Dendritic cell treated with granulocyte-macrophage colony-stimulating factor and Interleukin-4, amounts not matched to agents 40 ng/mL and 50 ng/mL, for 4 days (primary cell): ENCODE data around the gene ZNF222.

Experiments used
- H3K27ac Mint-ChIP-seq: one replicate; pipeline ENCODE4 v1.8.0; 2022; ENCODE audit warnings: mild to moderate bottlenecking, mixed read lengths
- H3K27me3 Mint-ChIP-seq: one replicate; pipeline ENCODE4 v1.8.0; 2022; ENCODE audit warnings: mild to moderate bottlenecking, mixed read lengths
- H3K36me3 Mint-ChIP-seq: one replicate; pipeline ENCODE4 v1.8.0; 2022; ENCODE audit warnings: low read depth, mixed read lengths
- H3K4me1 Mint-ChIP-seq: one replicate; pipeline ENCODE4 v1.8.0; 2022; ENCODE audit warnings: low read depth, mixed read lengths
- H3K4me3 Mint-ChIP-seq: one replicate; pipeline ENCODE4 v1.8.0; 2022; ENCODE audit warnings: mild to moderate bottlenecking, moderate library complexity, mixed read lengths
- H3K9me3 Mint-ChIP-seq: one replicate; pipeline ENCODE4 v1.8.0; 2022; ENCODE audit warnings: mixed read lengths
- intact Hi-C: fragments of 100-400 bp; cut with micrococcal nuclease; formaldehyde crosslinking; loops from one replicate; pipeline ENCODE4 v1.15.0; 2022

The ZNF222 gene

GRCh38 chr19:44019498-44019897, 5.7 kb upstream of the ZNF222 start:
- peaks cover 91% of the 10 kb centered on the region for H3K9me3 Mint-ChIP-seq
- peaks cover 1% of the 10 kb centered on the region for H3K36me3 Mint-ChIP-seq
- peaks cover under 1% of the 10 kb centered on the region for H3K4me1 Mint-ChIP-seq
- H3K27ac Mint-ChIP-seq: no peak overlapping the region
- intact Hi-C loops: no loop called here
- H3K27me3 Mint-ChIP-seq: peaks cover 2% of the 10 kb centered on the region
- no peak overlapping the region for H3K4me3 Mint-ChIP-seq

- Mint-ChIP-seq H3K4me3 (no peak overlapping the region), H3K27me3 (peaks cover 2% of the 10 kb centered on the region), H3K36me3 (peaks cover 16% of the 10 kb centered on the region), H3K9me3 (peaks cover 79% of the 10 kb centered on the region), H3K27ac (no peak overlapping the region), H3K4me1 (peaks cover 18% of the 10 kb centered on the region)
- intact Hi-C loops: no loop called here
Observed at GRCh38 chr19:44021221-44021620, 4.0 kb upstream of the ZNF222 start.

- Mint-ChIP-seq H3K27ac (peak overlapping the region; percentile 96), H3K4me1 (peaks cover 20% of the 10 kb centered on the region), H3K4me3 (peak overlapping the region; percentile 99), H3K36me3 (peaks cover 50% of the 10 kb centered on the region), H3K27me3 (peaks cover 2% of the 10 kb centered on the region), H3K9me3 (peaks cover 70% of the 10 kb centered on the region)
- intact Hi-C loops: loop anchor here (1.0 kb wide), 2 partner anchors 23 to 47 kb away; partner anchors contain the start of genes ZNF230 and ZNF284
Observed at GRCh38 chr19:44024900-44025216, 321 bp upstream of the ZNF222 start.

GRCh38 chr19:44026622-44027021, 1.4 kb downstream of the ZNF222 start:
- H3K9me3 Mint-ChIP-seq: peaks cover 70% of the 10 kb centered on the region
- peaks cover 68% of the 10 kb centered on the region for H3K36me3 Mint-ChIP-seq
- H3K4me3 Mint-ChIP-seq: no peak overlapping the region
- intact Hi-C loops: no loop called here
- H3K27me3 Mint-ChIP-seq: peaks cover 2% of the 10 kb centered on the region
- no peak overlapping the region for H3K27ac Mint-ChIP-seq
- peaks cover 20% of the 10 kb centered on the region for H3K4me1 Mint-ChIP-seq

- Mint-ChIP-seq H3K27ac (no peak overlapping the region), H3K36me3 (peaks cover 58% of the 10 kb centered on the region), H3K4me3 (no peak overlapping the region)
Observed at GRCh38 chr19:44032001-44032610, 6.9 kb downstream of the ZNF222 start.

GRCh38 chr19:44042147-44042546, 17.0 kb downstream of the ZNF222 start:
- peaks cover 73% of the 10 kb centered on the region for H3K9me3 Mint-ChIP-seq

More at GRCh38 chr19:44032001-44032610, 6.9 kb downstream of the ZNF222 start:
- Mint-ChIP-seq H3K27me3 (no peaks in the 10 kb centered on the region), H3K4me1 (no peaks in the 10 kb centered on the region), H3K9me3 (peaks cover 95% of the 10 kb centered on the region)
- intact Hi-C loops: no loop called here

GRCh38 chr19:44050740-44051649, 25.8 kb downstream of the ZNF222 start:
- H3K27ac Mint-ChIP-seq: peak overlapping the region; percentile 90
- H3K9me3 Mint-ChIP-seq: peaks cover 66% of the 10 kb centered on the region
- peaks cover 21% of the 10 kb centered on the region for H3K4me1 Mint-ChIP-seq
- peaks cover 51% of the 10 kb centered on the region for H3K36me3 Mint-ChIP-seq
- H3K4me3 Mint-ChIP-seq: peak overlapping the region; percentile 88
- intact Hi-C loops: loop anchor here (5.0 kb wide), 1 partner anchor 41 kb away; the partner anchor contains the start of gene ZNF224
- H3K27me3 Mint-ChIP-seq: peaks cover 20% of the 10 kb centered on the region

More at GRCh38 chr19:44042147-44042546, 17.0 kb downstream of the ZNF222 start:
- H3K27ac Mint-ChIP-seq: no peak overlapping the region
- H3K4me1 Mint-ChIP-seq: no peaks in the 10 kb centered on the region
- intact Hi-C loops: no loop called here
- no peak overlapping the region for H3K4me3 Mint-ChIP-seq
- no peaks in the 10 kb centered on the region for H3K36me3 Mint-ChIP-seq
- H3K27me3 Mint-ChIP-seq: peaks cover 7% of the 10 kb centered on the region

- peak within 1 kb of the TSS; percentile 90 for H3K27ac Mint-ChIP-seq
- H3K9me3 Mint-ChIP-seq: peaks cover 68% of the 10 kb centered on the region
- H3K4me3 Mint-ChIP-seq: peak within 1 kb of the TSS; percentile 88
- intact Hi-C loops: loop anchor here (1.0 to 5.0 kb wide), 2 partner anchors 20 to 40 kb away; partner anchors contain the start of genes ZNF224 and ZNF284
- H3K27me3 Mint-ChIP-seq: peaks cover 18% of the 10 kb centered on the region
- peaks cover 59% of the 10 kb centered on the region for H3K36me3 Mint-ChIP-seq
- peaks cover 21% of the 10 kb centered on the region for H3K4me1 Mint-ChIP-seq
Observed at GRCh38 chr19:44051650-44052402, 26.6 kb downstream of the ZNF222 start, which contains the start of gene ZNF223. TSS of gene ZNF223 (plus strand) at chr19:44052036. CDS start at chr19:44055177, 3,141 bp downstream.

GRCh38 chr19:44055870-44056269, 30.7 kb downstream of the ZNF222 start:
- Mint-ChIP-seq H3K4me1 (peaks cover 15% of the 10 kb centered on the region), H3K9me3 (peaks cover 83% of the 10 kb centered on the region), H3K27ac (no peak overlapping the region), H3K36me3 (peaks cover 97% of the 10 kb centered on the region), H3K4me3 (no peak overlapping the region), H3K27me3 (peaks cover 4% of the 10 kb centered on the region)
- intact Hi-C loops: no loop called here

- no peaks in the 10 kb centered on the region for H3K27me3 Mint-ChIP-seq
Observed at GRCh38 chr19:44059229-44059628, 34.0 kb downstream of the ZNF222 start.

GRCh38 chr19:44061038-44061437, 35.9 kb downstream of the ZNF222 start:
- Mint-ChIP-seq H3K36me3 (peaks cover 100% of the 10 kb centered on the region), H3K4me3 (no peak overlapping the region), H3K4me1 (no peaks in the 10 kb centered on the region), H3K27ac (no peak overlapping the region), H3K9me3 (peaks cover 91% of the 10 kb centered on the region), H3K27me3 (no peaks in the 10 kb centered on the region)
- intact Hi-C loops: no loop called here

More at GRCh38 chr19:44059229-44059628, 34.0 kb downstream of the ZNF222 start:
- Mint-ChIP-seq H3K4me1 (no peaks in the 10 kb centered on the region), H3K27ac (no peak overlapping the region), H3K4me3 (no peak overlapping the region), H3K36me3 (peaks cover 100% of the 10 kb centered on the region), H3K9me3 (peaks cover 91% of the 10 kb centered on the region)
- intact Hi-C loops: no loop called here

- Mint-ChIP-seq H3K36me3 (peaks cover 70% of the 10 kb centered on the region), H3K4me3 (no peak overlapping the region), H3K4me1 (peaks cover 4% of the 10 kb centered on the region), H3K9me3 (peaks cover 94% of the 10 kb centered on the region), H3K27me3 (peaks cover 3% of the 10 kb centered on the region), H3K27ac (no peak overlapping the region)
- intact Hi-C loops: no loop called here
Observed at GRCh38 chr19:44066305-44066704, 41.1 kb downstream of the ZNF222 start.

GRCh38 chr19:44069415-44069814, 44.2 kb downstream of the ZNF222 start:
- peaks cover 21% of the 10 kb centered on the region for H3K4me1 Mint-ChIP-seq
- peaks cover 6% of the 10 kb centered on the region for H3K27me3 Mint-ChIP-seq
- H3K27ac Mint-ChIP-seq: no peak overlapping the region
- peaks cover 51% of the 10 kb centered on the region for H3K36me3 Mint-ChIP-seq
- peaks cover 73% of the 10 kb centered on the region for H3K9me3 Mint-ChIP-seq
- no peak overlapping the region for H3K4me3 Mint-ChIP-seq
- intact Hi-C loops: no loop called here
